ENCODE data around the gene IQGAP1.

The IQGAP1 gene

GRCh38 chr15:90463381-90463780, 75.3 kb downstream of the IQGAP1 start:
- DNase-seq (ENCODE audit: extremely low read depth, insufficient read length), result no peak
- H3K36me3 ChIP-seq (ENCODE audit: control insufficient read depth, insufficient read depth, low read length), result peaks cover 12% of the 10 kb centered on the region

GRCh38 chr15:90465140-90465929, 77.3 kb downstream of the IQGAP1 start:
- no peaks in the 10 kb centered on the region for H3K27me3 ChIP-seq (replicated peaks; ENCODE audit: control insufficient read depth, insufficient read depth, low read length)
- H3K36me3 ChIP-seq (ENCODE audit: control insufficient read depth, insufficient read depth, low read length), result peaks cover 12% of the 10 kb centered on the region
- no peak for DNase-seq (ENCODE audit: extremely low read depth, insufficient read length)
- no peak overlapping the region for H3K4me3 ChIP-seq (replicated peaks; ENCODE audit: low read depth, low read length)
- TF ChIP-seq CTCF (IDR thresholded peaks at IDR 0.05; ENCODE audit: insufficient read depth, low read length, poor library complexity, severe bottlenecking), result no peak

More at GRCh38 chr15:90463381-90463780, 75.3 kb downstream of the IQGAP1 start:
- no peak for TF ChIP-seq CTCF (IDR thresholded peaks at IDR 0.05; ENCODE audit: insufficient read depth, low read length, poor library complexity, severe bottlenecking)
- no peak overlapping the region for H3K4me3 ChIP-seq (replicated peaks; ENCODE audit: low read depth, low read length)
- no peaks in the 10 kb centered on the region for H3K27me3 ChIP-seq (replicated peaks; ENCODE audit: control insufficient read depth, insufficient read depth, low read length)

- no peak for TF ChIP-seq CTCF (IDR thresholded peaks at IDR 0.05; ENCODE audit: insufficient read depth, low read length, poor library complexity, severe bottlenecking)
- no peak for DNase-seq (ENCODE audit: extremely low read depth, insufficient read length)
- peaks cover 10% of the 10 kb centered on the region for H3K36me3 ChIP-seq (ENCODE audit: control insufficient read depth, insufficient read depth, low read length)
Measured at GRCh38 chr15:90465930-90466567, 78.0 kb downstream of the IQGAP1 start.

GRCh38 chr15:90469723-90470122, 81.7 kb downstream of the IQGAP1 start:
- no peak for DNase-seq (ENCODE audit: extremely low read depth, insufficient read length)
- Histone ChIP-seq H3K36me3 (ENCODE audit: control insufficient read depth, insufficient read depth, low read length) (peaks cover 24% of the 10 kb centered on the region), H3K4me3 (replicated peaks; ENCODE audit: low read depth, low read length) (no peak overlapping the region), H3K27me3 (replicated peaks; ENCODE audit: control insufficient read depth, insufficient read depth, low read length) (no peaks in the 10 kb centered on the region)
- no peak for TF ChIP-seq CTCF (IDR thresholded peaks at IDR 0.05; ENCODE audit: insufficient read depth, low read length, poor library complexity, severe bottlenecking)

More at GRCh38 chr15:90465930-90466567, 78.0 kb downstream of the IQGAP1 start:
- Histone ChIP-seq H3K27me3 (replicated peaks; ENCODE audit: control insufficient read depth, insufficient read depth, low read length) (no peaks in the 10 kb centered on the region), H3K4me3 (replicated peaks; ENCODE audit: low read depth, low read length) (no peak overlapping the region)

- TF ChIP-seq CTCF (IDR thresholded peaks at IDR 0.05; ENCODE audit: insufficient read depth, low read length, poor library complexity, severe bottlenecking), result no peak
- no peaks in the 10 kb centered on the region for H3K27me3 ChIP-seq (replicated peaks; ENCODE audit: control insufficient read depth, insufficient read depth, low read length)
- peaks cover 22% of the 10 kb centered on the region for H3K36me3 ChIP-seq (ENCODE audit: control insufficient read depth, insufficient read depth, low read length)
- DNase-seq (ENCODE audit: extremely low read depth, insufficient read length), result no peak
- H3K4me3 ChIP-seq (replicated peaks; ENCODE audit: low read depth, low read length), result no peak overlapping the region
Measured at GRCh38 chr15:90470453-90470852, 82.4 kb downstream of the IQGAP1 start.
